Putamen (tissue), 1 donor: ENCODE data around the gene TMEM14C.

Experiments
- DNase-seq: peaks from one replicate; pipeline ENCODE4 v3.0.0-alpha.2; 2016; ENCODE audit warnings: low spot score

The TMEM14C gene

GRCh38 chr6:10763006-10763405 lies 40.1 kb downstream of the TMEM14C start:
- no peak for DNase-seq

- DNase-seq = no peak
Measured at GRCh38 chr6:10769419-10769818, 46.5 kb downstream of the TMEM14C start.

DNA sequence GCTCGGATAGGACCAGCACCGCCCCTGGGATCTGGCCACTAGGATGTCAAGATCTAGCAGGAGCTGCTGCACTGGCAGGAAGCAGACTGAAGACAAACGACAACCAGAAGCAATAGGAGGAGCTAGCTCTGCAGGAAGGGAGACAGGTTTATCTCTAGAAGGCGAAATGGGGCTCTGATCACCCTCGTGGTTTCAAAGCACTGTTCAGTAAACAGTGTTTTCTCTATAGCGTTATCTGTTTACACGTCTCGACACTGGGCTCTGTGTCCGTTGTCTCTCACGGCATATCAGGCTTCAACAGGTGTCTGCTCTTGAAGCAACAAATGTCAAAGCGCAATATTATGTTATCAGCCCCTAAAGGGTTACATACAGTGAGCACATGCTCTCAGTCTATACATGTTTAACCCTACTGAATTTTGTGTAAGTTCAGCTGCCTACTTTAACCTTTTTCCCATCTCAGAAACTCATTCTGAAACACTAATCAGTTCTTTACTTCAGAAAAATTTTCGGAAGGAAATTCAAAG lies 48.6 kb downstream of the TMEM14C start:
- DNase-seq = no peak

DNA sequence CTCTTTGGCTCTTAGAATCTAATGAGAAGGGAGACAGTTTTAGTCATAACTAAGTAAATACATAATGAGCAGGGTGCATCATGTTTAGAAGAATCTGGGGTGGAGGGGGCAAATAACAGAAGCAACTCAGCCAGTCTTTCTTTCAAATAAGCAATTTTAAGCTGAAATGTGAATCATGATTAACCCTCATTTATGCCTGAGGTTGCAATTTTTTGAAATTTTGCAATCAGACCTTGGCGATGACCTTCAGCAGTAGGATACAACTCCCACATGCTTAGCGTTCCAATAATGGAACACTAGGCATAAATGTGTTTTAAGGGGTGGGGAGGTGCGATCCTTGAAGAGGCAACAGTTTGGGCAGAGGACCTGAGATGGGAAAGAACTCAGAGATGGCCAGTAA lies 55.4 kb downstream of the TMEM14C start:
- no peak for DNase-seq

GRCh38 chr6:10779076-10779475 lies 56.2 kb downstream of the TMEM14C start:
- DNase-seq = no peak
